ENCODE data around the gene RPGRIP1L. TPM values are rescaled to one million over a fixed set of nuclear protein-coding genes. Genes with fewer than 3 reads are reported as not detected.

Gene RPGRIP1L
- polyA plus RNA-seq, 1 donor (not counting 4 experiments of a cell fraction or from before 2014, with no cell fraction given): 11.6 TPM

- no peak overlapping the region for H3K4me2 ChIP-seq (ENCODE audit: control insufficient read depth, extremely low read depth, insufficient read depth, low read depth, low read length)
- no peak for FAIRE-seq
Measured at GRCh38 chr16:53626811-53627210, 76.8 kb downstream of the RPGRIP1L start.

GRCh38 chr16:53626161-53626560 is 77.5 kb downstream of the RPGRIP1L start:
- Histone ChIP-seq H4K20me1 (ENCODE audit: control insufficient read depth, extremely low read depth, insufficient read depth, low read length) (no peaks in the 10 kb centered on the region), H3K4me1 (ENCODE audit: control insufficient read depth, extremely low read depth, insufficient read depth, low read length) (no peaks in the 10 kb centered on the region), H3K79me2 (ENCODE audit: control insufficient read depth, insufficient read depth, low read length) (no peaks in the 10 kb centered on the region), H3K4me2 (ENCODE audit: control insufficient read depth, extremely low read depth, insufficient read depth, low read depth, low read length) (no peak overlapping the region), H3K27me3 (ENCODE audit: control insufficient read depth, extremely low read depth, insufficient read depth, low read length) (no peaks in the 10 kb centered on the region), H3K4me3 (ENCODE audit: control insufficient read depth in 2 of 3, extremely low read depth in 1 of 3, insufficient read depth in 2 of 3, low read depth in 1 of 3, low read length in 3 of 3) (no peak overlapping the region), H3K36me3 (ENCODE audit: control insufficient read depth in 2 of 2, extremely low read depth in 1 of 2, insufficient read depth in 2 of 2, low read length in 2 of 2) (no peaks in the 10 kb centered on the region), H3K27ac (ENCODE audit: control insufficient read depth, insufficient read depth, low read length) (no peak overlapping the region), H3K9me1 (ENCODE audit: control insufficient read depth, extremely low read depth, insufficient read depth, low read length) (no peaks in the 10 kb centered on the region), H2AFZ (ENCODE audit: control insufficient read depth, low read length) (no peak overlapping the region), H3K9me3 (ENCODE audit: control insufficient read depth, low read depth, low read length) (no peaks in the 10 kb centered on the region), H3K9ac (ENCODE audit: control insufficient read depth, extremely low read depth, insufficient read depth, low read length) (no peak overlapping the region)
- FAIRE-seq (no peak), DNase-seq (ENCODE audit: low read depth, low spot score) (no peak)
- dilution Hi-C loops (cut with MboI; ENCODE audit: extremely low pct_ligation_motif_present, low sequenced_read_pairs): no loop called here
- TF ChIP-seq CTCF (optimal IDR thresholded peaks at IDR 0.05 in 1 of 3, IDR thresholded peaks at IDR 0.05 in 1 of 3, conservative IDR thresholded peaks at IDR 0.05 in 1 of 3; ENCODE audit: extremely low read depth in 1 of 3, insufficient read depth in 2 of 3, low read length in 3 of 3) (no peak), EZH2 (IDR thresholded peaks at IDR 0.05; ENCODE audit: low read length) (no peak)

More at GRCh38 chr16:53626811-53627210, 76.8 kb downstream of the RPGRIP1L start:
- Histone ChIP-seq H3K27ac (ENCODE audit: control insufficient read depth, insufficient read depth, low read length) (no peak overlapping the region), H3K9me3 (ENCODE audit: control insufficient read depth, low read depth, low read length) (no peaks in the 10 kb centered on the region), H3K36me3 (ENCODE audit: control insufficient read depth in 2 of 2, extremely low read depth in 1 of 2, insufficient read depth in 2 of 2, low read length in 2 of 2) (no peaks in the 10 kb centered on the region), H3K4me3 (ENCODE audit: control insufficient read depth in 2 of 3, extremely low read depth in 1 of 3, insufficient read depth in 2 of 3, low read depth in 1 of 3, low read length in 3 of 3) (no peak overlapping the region), H2AFZ (ENCODE audit: control insufficient read depth, low read length) (no peak overlapping the region), H3K9me1 (ENCODE audit: control insufficient read depth, extremely low read depth, insufficient read depth, low read length) (no peaks in the 10 kb centered on the region), H3K79me2 (ENCODE audit: control insufficient read depth, insufficient read depth, low read length) (no peaks in the 10 kb centered on the region), H4K20me1 (ENCODE audit: control insufficient read depth, extremely low read depth, insufficient read depth, low read length) (no peaks in the 10 kb centered on the region), H3K27me3 (ENCODE audit: control insufficient read depth, extremely low read depth, insufficient read depth, low read length) (no peaks in the 10 kb centered on the region), H3K9ac (ENCODE audit: control insufficient read depth, extremely low read depth, insufficient read depth, low read length) (no peak overlapping the region), H3K4me1 (ENCODE audit: control insufficient read depth, extremely low read depth, insufficient read depth, low read length) (no peaks in the 10 kb centered on the region)
- TF ChIP-seq EZH2 (IDR thresholded peaks at IDR 0.05; ENCODE audit: low read length) (no peak), CTCF (optimal IDR thresholded peaks at IDR 0.05 in 1 of 3, IDR thresholded peaks at IDR 0.05 in 1 of 3, conservative IDR thresholded peaks at IDR 0.05 in 1 of 3; ENCODE audit: extremely low read depth in 1 of 3, insufficient read depth in 2 of 3, low read length in 3 of 3) (no peak)
- dilution Hi-C loops (cut with MboI; ENCODE audit: extremely low pct_ligation_motif_present, low sequenced_read_pairs): no loop called here
- no peak for DNase-seq (ENCODE audit: low read depth, low spot score)

Measured in keratinocyte (primary cell).